Gastroesophageal sphincter (tissue), 4 donors: Measurements from ENCODE around the gene FSTL5. TPM values are rescaled to one million over a fixed set of nuclear protein-coding genes. Genes with fewer than 3 reads are reported as not detected.

Source experiments
- ATAC-seq: fragments of 150-250 bp; one replicate; pipeline ENCODE4 v1.9.1; 2016; ENCODE audit warnings: mild to moderate bottlenecking, moderate library complexity
- H3K27ac ChIP-seq, 4 donors: fragments of 200-600 bp; sonication (generic) in 3 of 4; 1 replicate in 3 of 4; 2 replicates in 1 of 4; pipeline ENCODE4 v1.5.1; 2016 to 2019
- H3K27me3 ChIP-seq: fragments of 200-600 bp; sonication (generic); one replicate; pipeline ENCODE4 v1.5.1; 2019
- H3K36me3 ChIP-seq, 2 donors: fragments of 200-600 bp; sonication (generic); one replicate each; pipeline ENCODE4 v1.5.1; 2019; ENCODE audit warnings: control low read depth in 1 of 2
- H3K4me1 ChIP-seq, 3 donors: fragments of 200-600 bp; sonication (generic); 1 replicate in 2 of 3; 2 replicates in 1 of 3; pipeline ENCODE4 v1.5.1; 2016 to 2019; ENCODE audit warnings: control low read depth in 2 of 3
- H3K4me3 ChIP-seq, 2 donors: fragments of 200-600 bp; sonication (generic); one replicate each; pipeline ENCODE4 v1.5.1; 2019; ENCODE audit warnings: mild to moderate bottlenecking in 1 of 2, moderate library complexity in 1 of 2
- H3K9me3 ChIP-seq, 3 donors: fragments of 200-600 bp; sonication (generic); one replicate each; pipeline ENCODE4 v1.5.1; 2017 to 2019; ENCODE audit warnings: control low read depth in 2 of 3
- EP300 ChIP-seq: sonication (generic); formaldehyde crosslinking; IDR thresholded peaks from one replicate; pipeline ENCODE4 v1.6.1; 2017; ENCODE audit warnings: antibody characterized with exemption, mild to moderate bottlenecking
- POLR2A ChIP-seq, 2 donors: fragments of 450-650 bp; IDR thresholded peaks; one replicate each; pipeline ENCODE4 v1.6.1; 2017; ENCODE audit warnings: antibody characterized with exemption in 2 of 2, mild to moderate bottlenecking in 2 of 2, moderate library complexity in 1 of 2
- POLR2AphosphoS5 ChIP-seq: sonication (generic); formaldehyde crosslinking; IDR thresholded peaks from one replicate; pipeline ENCODE4 v1.6.1; 2017; ENCODE audit warnings: antibody characterized with exemption
- WGBS, 2 donors: methylation state at CpG; one replicate each; pipeline ENCODE4 v1.1.5; 2018; ENCODE audit warnings: low coverage in 1 of 2; 5-methylcytosine and 5-hydroxymethylcytosine counted together
- total RNA-seq, 4 donors: library from RNA; depleted of rRNA; stranded (reverse); fragments of >200 nt; gene quantifications; one replicate each; pipeline ENCODE4 v1.1.0, GENCODE V29; 2016
- TF ChIP-seq, protein P1 (sequence below), 4 experiments: fragments of 200-600 bp in 2 of 4; fragments of 450-650 bp in 2 of 4; sonication (generic) in 1 of 4; IDR thresholded peaks; one replicate each; pipeline ENCODE4 v1.5.1; 2017 to 2019; ENCODE audit warnings: antibody characterized with exemption in 4 of 4, mild to moderate bottlenecking in 2 of 4, moderate library complexity in 2 of 4

FSTL5 gene
- total RNA-seq, 4 donors from 2014 or later = 0.27 to 0.57 TPM; not detected in 2

- TF ChIP-seq, protein P1, sequence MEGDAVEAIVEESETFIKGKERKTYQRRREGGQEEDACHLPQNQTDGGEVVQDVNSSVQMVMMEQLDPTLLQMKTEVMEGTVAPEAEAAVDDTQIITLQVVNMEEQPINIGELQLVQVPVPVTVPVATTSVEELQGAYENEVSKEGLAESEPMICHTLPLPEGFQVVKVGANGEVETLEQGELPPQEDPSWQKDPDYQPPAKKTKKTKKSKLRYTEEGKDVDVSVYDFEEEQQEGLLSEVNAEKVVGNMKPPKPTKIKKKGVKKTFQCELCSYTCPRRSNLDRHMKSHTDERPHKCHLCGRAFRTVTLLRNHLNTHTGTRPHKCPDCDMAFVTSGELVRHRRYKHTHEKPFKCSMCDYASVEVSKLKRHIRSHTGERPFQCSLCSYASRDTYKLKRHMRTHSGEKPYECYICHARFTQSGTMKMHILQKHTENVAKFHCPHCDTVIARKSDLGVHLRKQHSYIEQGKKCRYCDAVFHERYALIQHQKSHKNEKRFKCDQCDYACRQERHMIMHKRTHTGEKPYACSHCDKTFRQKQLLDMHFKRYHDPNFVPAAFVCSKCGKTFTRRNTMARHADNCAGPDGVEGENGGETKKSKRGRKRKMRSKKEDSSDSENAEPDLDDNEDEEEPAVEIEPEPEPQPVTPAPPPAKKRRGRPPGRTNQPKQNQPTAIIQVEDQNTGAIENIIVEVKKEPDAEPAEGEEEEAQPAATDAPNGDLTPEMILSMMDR (IDR thresholded peaks at IDR 0.05) = no peak
- TF ChIP-seq EP300 (no peak), POLR2AphosphoS5 (no peak), POLR2A (IDR thresholded peaks at IDR 0.05) (no peak)
- H3K9me3 ChIP-seq = no peaks in the 10 kb centered on the region
- 58 to 70% methylated on average over 4 of the region's 4 CpGs for WGBS, 2 donors
- H3K27ac ChIP-seq = no peak overlapping the region
- no peak for ATAC-seq
- H3K27me3 ChIP-seq = no peaks in the 10 kb centered on the region
- no peaks in the 10 kb centered on the region for H3K36me3 ChIP-seq
- H3K4me3 ChIP-seq = no peak overlapping the region
- no peaks in the 10 kb centered on the region for H3K4me1 ChIP-seq
These were observed 559.1 kb downstream of the FSTL5 start for GRCh38 chr4:161604516-161605300.

DNA sequence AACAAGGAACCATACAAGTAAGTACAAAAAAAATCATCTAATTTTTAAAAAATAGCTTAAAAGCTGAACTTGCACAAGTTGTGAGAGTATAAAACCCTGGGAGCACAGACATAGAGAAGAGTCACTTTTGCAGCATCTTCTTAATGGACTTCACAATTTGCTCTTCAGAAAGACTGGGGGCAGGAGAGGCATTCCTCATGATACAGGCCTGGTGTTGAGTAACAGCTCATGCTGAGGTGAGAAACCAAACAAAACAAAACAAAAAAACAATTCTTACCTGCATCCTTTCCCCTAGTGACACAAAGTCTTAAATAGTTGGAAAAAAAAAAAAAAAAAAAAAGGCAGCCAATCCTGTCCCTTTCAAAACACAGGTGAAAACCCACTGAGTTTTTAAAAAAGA is 562.8 kb downstream of the FSTL5 start:
- no peak overlapping the region for H3K4me3 ChIP-seq
- H3K27me3 ChIP-seq = no peaks in the 10 kb centered on the region
- no peaks in the 10 kb centered on the region for H3K36me3 ChIP-seq
- H3K9me3 ChIP-seq = no peaks in the 10 kb centered on the region
- no peak overlapping the region for H3K27ac ChIP-seq
- no peak for TF ChIP-seq EP300
- TF ChIP-seq, protein P1 (IDR thresholded peaks at IDR 0.05) = no peak
- TF ChIP-seq POLR2AphosphoS5 = no peak
- TF ChIP-seq POLR2A (IDR thresholded peaks at IDR 0.05) = no peak
- ATAC-seq = no peak
- H3K4me1 ChIP-seq = no peaks in the 10 kb centered on the region

DNA sequence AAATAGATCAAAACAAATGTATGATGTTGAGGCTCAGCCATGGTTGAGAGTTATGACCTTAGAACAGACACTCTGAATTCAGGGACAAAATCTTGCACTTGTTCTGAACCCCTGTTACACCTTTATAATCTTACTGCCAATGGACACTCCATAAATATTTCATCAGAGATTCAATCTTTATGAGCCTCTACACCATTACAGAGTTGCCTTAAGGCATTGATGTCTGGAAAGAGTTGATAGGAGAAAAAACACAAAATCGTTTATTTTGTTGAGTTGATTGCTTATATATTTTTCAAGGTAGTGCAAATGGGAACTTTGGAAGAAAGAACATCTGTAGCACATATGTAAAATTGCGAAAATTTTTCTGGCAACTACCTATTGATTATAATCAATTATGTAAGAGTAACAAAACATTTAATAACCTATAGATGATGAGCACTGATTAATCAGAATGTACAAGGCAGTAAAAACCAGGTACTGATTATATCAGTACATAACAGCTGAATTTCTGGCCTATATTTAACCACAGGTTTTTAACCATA is 568.5 kb downstream of the FSTL5 start:
- Histone ChIP-seq H3K27me3 (no peaks in the 10 kb centered on the region), H3K9me3 (no peaks in the 10 kb centered on the region), H3K4me3 (no peak overlapping the region), H3K36me3 (no peaks in the 10 kb centered on the region), H3K27ac (no peak overlapping the region), H3K4me1 (no peaks in the 10 kb centered on the region)
- TF ChIP-seq, protein P1 (IDR thresholded peaks at IDR 0.05) = no peak
- no peak for TF ChIP-seq POLR2A (IDR thresholded peaks at IDR 0.05)
- TF ChIP-seq POLR2AphosphoS5 = no peak
- TF ChIP-seq EP300 = no peak
- ATAC-seq = no peak
- 71 to 73% methylated on average over 2 of the region's 2 CpGs for WGBS, 2 donors

- Histone ChIP-seq H3K36me3 (no peaks in the 10 kb centered on the region), H3K4me3 (no peak overlapping the region), H3K4me1 (peaks cover 0 to 4% (median 0%) of the 10 kb centered on the region in 3 donors), H3K27ac (no peak overlapping the region), H3K27me3 (no peaks in the 10 kb centered on the region), H3K9me3 (no peaks in the 10 kb centered on the region)
- no peak for ATAC-seq
- no peak for TF ChIP-seq EP300
- TF ChIP-seq POLR2AphosphoS5 = no peak
- TF ChIP-seq, protein P1 (IDR thresholded peaks at IDR 0.05) = no peak
- no peak for TF ChIP-seq POLR2A (IDR thresholded peaks at IDR 0.05)
- WGBS, 2 donors = 62 to 78% methylated on average over 3 to 6 of the region's 6 CpGs
These were observed 578.8 kb downstream of the FSTL5 start for GRCh38 chr4:161585011-161585410.

DNA sequence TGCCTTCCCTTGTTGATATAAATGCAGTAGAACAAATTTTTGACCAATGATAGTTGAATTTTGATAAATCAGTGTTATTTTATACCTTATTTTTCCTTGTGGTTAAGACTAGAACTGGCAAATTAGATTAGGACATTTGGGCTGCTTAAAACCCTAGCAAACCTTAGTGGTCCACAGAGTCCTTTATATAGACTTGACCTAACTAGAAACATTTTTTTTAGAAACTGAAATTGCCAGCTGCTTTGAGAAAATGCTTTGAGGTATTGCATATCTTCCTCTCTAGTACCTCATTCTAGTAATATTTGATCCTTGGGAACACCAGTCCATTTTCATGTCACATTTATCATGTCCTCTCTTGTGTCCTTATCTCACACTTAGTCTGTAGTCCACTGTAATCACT is 580.3 kb downstream of the FSTL5 start:
- TF ChIP-seq POLR2A (IDR thresholded peaks at IDR 0.05) (no peak), POLR2AphosphoS5 (no peak), EP300 (no peak)
- TF ChIP-seq, protein P1 (IDR thresholded peaks at IDR 0.05) = no peak
- peaks cover 0 to 4% (median 0%) of the 10 kb centered on the region in 3 donors for H3K4me1 ChIP-seq
- H3K4me3 ChIP-seq = no peak overlapping the region
- H3K9me3 ChIP-seq = no peaks in the 10 kb centered on the region
- no peaks in the 10 kb centered on the region for H3K36me3 ChIP-seq
- no peaks in the 10 kb centered on the region for H3K27me3 ChIP-seq
- no peak for ATAC-seq
- no peak overlapping the region for H3K27ac ChIP-seq
